NCI-H187 treated with DMSO at 0.1 percent for 48 hours (cell line): ENCODE results near the gene ARHGEF17.

ENCODE experiments used
- DNase-seq: peaks from one replicate; lab custom pipeline; 2025; lab: John Stamatoyannopoulos, UW

ARHGEF17 gene

GRCh38 chr11:73358071-73358470, 50.0 kb downstream of the ARHGEF17 start:
- no peak for DNase-seq

- no peak for DNase-seq
These were observed 51.3 kb downstream of the ARHGEF17 start for GRCh38 chr11:73359341-73359740.

GRCh38 chr11:73359930-73360742, 52.1 kb downstream of the ARHGEF17 start:
- no peak for DNase-seq

- no peak for DNase-seq
These were observed 52.8 kb downstream of the ARHGEF17 start for GRCh38 chr11:73360743-73361369.

GRCh38 chr11:73361953-73362776, 54.1 kb downstream of the ARHGEF17 start:
- no peak for DNase-seq

GRCh38 chr11:73363147-73363546, 55.1 kb downstream of the ARHGEF17 start:
- DNase-seq, result no peak

- DNase-seq, result no peak
These were observed 57.5 kb downstream of the ARHGEF17 start for GRCh38 chr11:73365352-73366264.

GRCh38 chr11:73366265-73366610, 58.2 kb downstream of the ARHGEF17 start:
- no peak for DNase-seq

- DNase-seq, result no peak
These were observed 58.9 kb downstream of the ARHGEF17 start for GRCh38 chr11:73366953-73367352.

GRCh38 chr11:73367482-73368024, 59.5 kb downstream of the ARHGEF17 start:
- DNase-seq, result no peak

GRCh38 chr11:73372375-73372993, 64.4 kb downstream of the ARHGEF17 start:
- no peak for DNase-seq

- DNase-seq, result no peak
These were observed 66.1 kb downstream of the ARHGEF17 start for GRCh38 chr11:73374151-73374550.

GRCh38 chr11:73375830-73376159, 67.7 kb downstream of the ARHGEF17 start:
- DNase-seq, result no peak

GRCh38 chr11:73376160-73376802, 68.2 kb downstream of the ARHGEF17 start, which contains the start of gene RELT:
TSS of gene RELT (plus strand) at chr11:73376399. CDS start at chr11:73389137, 12,738 bp downstream.
- DNase-seq, result no peak

GRCh38 chr11:73376803-73377629, 68.9 kb downstream of the ARHGEF17 start:
- no peak for DNase-seq

GRCh38 chr11:73379189-73379880, 71.3 kb downstream of the ARHGEF17 start:
- DNase-seq, result no peak

- DNase-seq, result no peak
These were observed 72.3 kb downstream of the ARHGEF17 start for GRCh38 chr11:73380331-73380730.

GRCh38 chr11:73380897-73381410, 72.9 kb downstream of the ARHGEF17 start:
- no peak for DNase-seq

GRCh38 chr11:73381589-73381988, 73.5 kb downstream of the ARHGEF17 start:
- DNase-seq, result no peak
